WTC11 (cell line): ENCODE data around the gene EVC2.

ENCODE experiments used
- CDX4 ChIP-seq: fragments of 250-450 bp; sonication (Bioruptor Pico); IDR thresholded peaks from 2 replicates; pipeline ENCODE4 v1.9.0; 2021; ENCODE audit warnings: moderate library complexity, mild to moderate bottlenecking, inconsistent platforms, borderline replicate concordance
- CTCF ChIP-seq: fragments of 200-600 bp; IDR thresholded peaks from 2 replicates; pipeline ENCODE4 v1.8.0; 2022; ENCODE audit warnings: antibody characterized with exemption
- ESRRA ChIP-seq: sonication (generic); formaldehyde crosslinking; IDR thresholded peaks from 2 replicates; pipeline ENCODE4 v1.8.1; 2022; ENCODE audit warnings: mild to moderate bottlenecking, missing genetic modification reagents, borderline replicate concordance
- GRHL2 ChIP-seq: fragments of 250-450 bp; sonication (Bioruptor Pico); IDR thresholded peaks from 2 replicates; pipeline ENCODE4 v1.8.0; 2022; ENCODE audit warnings: mild to moderate bottlenecking, moderate library complexity; ENCODE audit not compliant: insufficient replicate concordance, severe bottlenecking
- IRF2 ChIP-seq: sonication (generic); formaldehyde crosslinking; IDR thresholded peaks from 2 replicates; pipeline ENCODE4 v1.8.0; 2022; ENCODE audit warnings: low read depth, missing genetic modification reagents, borderline replicate concordance
- KAT7 ChIP-seq: sonication (generic); formaldehyde crosslinking; IDR thresholded peaks from 2 replicates; pipeline ENCODE4 v1.8.1; 2023; ENCODE audit warnings: missing genetic modification reagents, mild to moderate bottlenecking, borderline replicate concordance
- MAX ChIP-seq: sonication (generic); formaldehyde crosslinking; IDR thresholded peaks from 2 replicates; pipeline ENCODE4 v1.8.0; 2022; ENCODE audit warnings: mild to moderate bottlenecking, missing genetic modification reagents
- PRDM15 ChIP-seq: sonication (generic); formaldehyde crosslinking; IDR thresholded peaks from 2 replicates; pipeline ENCODE4 v1.8.0; 2022; ENCODE audit warnings: missing genetic modification reagents
- RELA ChIP-seq: sonication (generic); formaldehyde crosslinking; IDR thresholded peaks from 2 replicates; pipeline ENCODE4 v1.8.1; 2022; ENCODE audit warnings: missing genetic modification reagents, mild to moderate bottlenecking, borderline replicate concordance
- SMAD4 ChIP-seq: sonication (generic); formaldehyde crosslinking; IDR thresholded peaks from 2 replicates; pipeline ENCODE4 v1.8.0; 2022; ENCODE audit warnings: mild to moderate bottlenecking, missing genetic modification reagents
- SOX15 ChIP-seq: fragments of 250-450 bp; sonication (Bioruptor Pico); IDR thresholded peaks from 2 replicates; pipeline ENCODE4 v1.9.0; 2021; ENCODE audit warnings: mild to moderate bottlenecking
- SP1 ChIP-seq: sonication (generic); formaldehyde crosslinking; conservative IDR thresholded peaks from 2 replicates; pipeline ENCODE4 v1.8.1; 2022; ENCODE audit warnings: missing genetic modification reagents
- USF2 ChIP-seq: sonication (generic); formaldehyde crosslinking; IDR thresholded peaks from 2 replicates; pipeline ENCODE4 v1.8.1; 2023; ENCODE audit warnings: mild to moderate bottlenecking, missing genetic modification reagents, moderate library complexity

GRCh38 chr4:5544762-5545161, 163.6 kb downstream of the EVC2 start:
- TF ChIP-seq GRHL2 (CRISPR knock-in tag) (no peak), PRDM15 (CRISPR knock-in tag) (no peak), ESRRA (CRISPR knock-in tag) (no peak), CTCF (no peak), RELA (CRISPR knock-in tag) (no peak), USF2 (CRISPR knock-in tag) (no peak), IRF2 (CRISPR knock-in tag) (no peak), KAT7 (CRISPR knock-in tag) (no peak), SMAD4 (CRISPR knock-in tag) (no peak), SOX15 (no peak), SP1 (no peak), MAX (CRISPR knock-in tag) (no peak), CDX4 (CRISPR knock-in tag) (no peak)
